Activated CD4-positive, alpha-beta T cell treated with anti-CD3 and anti-CD28 coated beads, Interleukin-2, amount 50 U/mL, for 4 hours (primary cell): ENCODE measurements around the gene AKIRIN1.
"Not testable (repeated sequence)": the region's sequence is repeated elsewhere in the genome, so short reads cannot be mapped to it uniquely, and the experiment has no call there.

Experiments
- DNase-seq, 2 experiments: peaks; one replicate each; pipeline ENCODE4 v3.0.0-alpha.2; 2020

Gene AKIRIN1

DNA sequence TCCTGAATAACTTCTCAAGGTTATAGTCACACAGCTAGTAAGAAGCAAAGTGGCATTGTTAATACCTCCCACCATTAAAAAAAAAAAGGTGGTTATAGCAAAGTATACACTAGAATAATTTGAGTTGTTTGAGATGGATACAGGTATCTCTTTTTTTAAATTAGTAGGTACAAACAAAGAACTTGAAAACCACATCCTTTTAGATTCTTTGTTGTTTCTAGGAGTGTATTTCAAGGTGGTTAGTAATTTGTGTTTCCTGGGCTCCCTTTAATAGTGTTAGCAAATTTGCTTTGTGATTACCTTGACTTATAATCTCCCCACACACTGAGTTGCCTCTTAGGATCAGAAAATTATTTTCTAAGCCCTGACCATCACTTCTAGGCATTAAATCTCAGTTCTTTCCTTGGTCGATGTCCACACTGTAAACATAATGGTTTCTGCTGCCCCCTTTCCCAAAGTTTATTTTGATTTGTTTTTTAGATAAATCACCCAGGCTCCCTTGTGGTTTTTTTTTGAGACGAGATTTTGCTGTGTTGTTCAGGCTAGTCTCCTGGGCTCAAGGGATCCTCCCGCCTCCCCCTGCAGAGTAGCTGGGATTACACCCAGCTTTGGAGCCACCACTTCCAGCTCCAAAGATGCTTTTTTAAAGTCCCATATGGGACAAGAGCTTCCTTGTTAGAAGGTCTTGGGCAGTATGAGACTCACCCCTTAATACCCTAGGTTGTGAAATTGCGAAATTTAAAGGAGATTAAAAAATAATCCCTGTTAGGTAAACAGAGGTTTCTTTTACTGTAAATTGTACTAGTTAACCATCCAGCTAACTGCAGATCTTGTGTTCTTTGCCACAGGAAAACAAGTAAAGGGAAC is 6.2 kb downstream of the AKIRIN1 start:
- DNase-seq: no peak

GRCh38 chr1:38997901-38998190 is 6.8 kb downstream of the AKIRIN1 start:
- DNase-seq: no peak

GRCh38 chr1:39001516-39002421 is 10.7 kb downstream of the AKIRIN1 start:
- no peak for DNase-seq

GRCh38 chr1:39003281-39003680 is 12.2 kb downstream of the AKIRIN1 start:
- DNase-seq: no peak

DNA sequence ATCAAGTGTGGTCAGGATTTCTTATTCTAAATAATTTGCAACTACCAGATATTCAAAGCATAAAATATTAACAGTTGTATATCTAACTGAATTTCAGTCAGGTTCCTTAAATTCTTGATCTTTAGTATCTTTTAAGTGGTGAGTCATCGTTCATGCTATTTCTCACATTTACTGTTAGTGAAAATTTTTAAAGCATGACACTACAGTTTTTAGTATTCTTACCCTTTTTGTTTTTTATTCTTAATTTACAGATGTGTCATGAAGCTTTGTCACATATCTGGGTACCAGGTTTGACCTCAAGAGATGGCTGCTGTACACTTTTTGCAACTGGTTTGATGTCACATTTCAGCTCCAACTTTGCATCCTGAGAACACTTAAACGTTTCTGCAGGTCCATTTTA is 12.7 kb downstream of the AKIRIN1 start:
- no peak for DNase-seq

GRCh38 chr1:39006287-39006686 is 15.2 kb downstream of the AKIRIN1 start:
- DNase-seq: no peak

GRCh38 chr1:39006726-39007645 is 15.9 kb downstream of the AKIRIN1 start:
- DNase-seq: no peak

DNA sequence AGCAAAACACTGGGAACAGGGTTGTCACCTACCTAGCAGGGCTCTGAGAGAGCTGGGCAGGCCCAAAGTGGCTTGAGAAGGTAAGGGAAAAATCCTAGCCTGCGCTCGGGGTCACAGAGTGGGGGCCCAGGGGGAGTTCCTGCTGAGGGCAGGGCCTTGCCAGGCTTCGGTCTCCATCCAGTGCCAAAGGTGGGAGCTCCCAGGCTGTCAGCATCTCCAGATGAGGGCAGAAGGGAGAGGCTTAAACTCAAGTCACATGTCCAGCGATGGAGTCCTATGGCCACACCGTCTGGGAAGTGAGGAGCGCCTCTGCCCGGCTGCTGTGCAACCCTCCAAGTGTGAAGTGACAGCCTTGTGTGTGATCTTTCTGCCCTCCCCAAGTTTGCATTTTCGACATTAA is 23.9 kb downstream of the AKIRIN1 start:
- DNase-seq: not testable (repeated sequence)

GRCh38 chr1:39016604-39017171 is 25.6 kb downstream of the AKIRIN1 start:
- DNase-seq: no peak

DNA sequence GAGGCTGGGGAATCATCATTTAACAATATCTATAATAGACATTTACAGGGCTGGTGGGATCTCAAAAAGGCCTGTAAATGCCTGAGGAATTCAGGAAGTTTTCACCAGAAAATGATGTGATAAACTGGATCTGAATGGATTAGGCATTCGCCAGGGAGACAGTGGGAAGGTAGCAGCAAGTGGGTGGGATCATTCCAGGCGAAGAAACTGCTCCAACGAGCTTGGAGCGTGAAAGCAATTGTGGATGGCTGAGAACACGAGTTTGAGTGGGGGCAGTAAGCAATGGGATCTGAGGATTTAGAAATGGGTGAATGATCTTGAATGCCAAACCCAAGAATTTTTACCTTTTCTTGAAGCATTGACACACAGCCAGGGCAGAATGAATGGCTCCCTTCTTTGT is 26.2 kb downstream of the AKIRIN1 start:
- DNase-seq: no peak

DNA sequence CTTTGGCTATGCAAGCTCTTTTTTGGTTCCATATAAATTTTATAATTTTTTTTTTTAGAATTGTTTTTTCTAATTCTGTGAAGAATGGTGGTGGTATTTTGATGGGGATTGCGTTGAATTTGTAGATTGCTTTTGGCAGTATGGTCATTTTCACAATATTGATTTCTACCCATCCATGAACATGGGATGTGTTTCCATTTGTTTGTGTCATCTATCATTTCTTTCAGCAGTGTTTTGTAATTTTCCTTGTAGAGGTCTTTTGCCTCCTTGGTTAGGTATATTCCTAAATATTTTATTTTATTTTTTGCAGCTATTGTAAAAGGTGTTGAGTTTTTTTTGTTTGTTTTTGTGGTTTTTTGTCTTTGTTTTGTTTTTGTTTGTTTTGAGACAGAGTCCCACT is 29.4 kb downstream of the AKIRIN1 start:
- not testable (repeated sequence) for DNase-seq

- DNase-seq: no peak
Measured at GRCh38 chr1:39021426-39021825, 30.4 kb downstream of the AKIRIN1 start.

DNA sequence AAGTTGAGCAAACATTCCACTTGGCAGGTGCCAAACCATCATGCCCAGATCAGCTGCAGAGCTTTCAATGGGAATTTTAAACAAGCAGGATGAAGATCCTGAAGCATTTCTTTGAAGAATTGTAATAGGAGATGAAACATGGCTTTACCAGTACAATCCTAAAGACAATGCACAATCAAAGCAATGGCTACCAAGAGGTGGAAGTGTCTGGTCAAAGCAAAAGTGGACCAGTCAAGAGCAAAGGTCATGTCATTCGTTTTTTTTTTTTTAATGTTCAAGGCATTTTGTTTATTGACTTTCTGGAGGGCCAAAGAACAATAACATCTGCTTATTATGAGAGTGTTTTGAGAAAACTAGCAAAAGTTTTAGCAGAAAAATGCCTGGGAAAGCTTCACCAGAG is 32.1 kb downstream of the AKIRIN1 start:
- DNase-seq: no peak

DNA sequence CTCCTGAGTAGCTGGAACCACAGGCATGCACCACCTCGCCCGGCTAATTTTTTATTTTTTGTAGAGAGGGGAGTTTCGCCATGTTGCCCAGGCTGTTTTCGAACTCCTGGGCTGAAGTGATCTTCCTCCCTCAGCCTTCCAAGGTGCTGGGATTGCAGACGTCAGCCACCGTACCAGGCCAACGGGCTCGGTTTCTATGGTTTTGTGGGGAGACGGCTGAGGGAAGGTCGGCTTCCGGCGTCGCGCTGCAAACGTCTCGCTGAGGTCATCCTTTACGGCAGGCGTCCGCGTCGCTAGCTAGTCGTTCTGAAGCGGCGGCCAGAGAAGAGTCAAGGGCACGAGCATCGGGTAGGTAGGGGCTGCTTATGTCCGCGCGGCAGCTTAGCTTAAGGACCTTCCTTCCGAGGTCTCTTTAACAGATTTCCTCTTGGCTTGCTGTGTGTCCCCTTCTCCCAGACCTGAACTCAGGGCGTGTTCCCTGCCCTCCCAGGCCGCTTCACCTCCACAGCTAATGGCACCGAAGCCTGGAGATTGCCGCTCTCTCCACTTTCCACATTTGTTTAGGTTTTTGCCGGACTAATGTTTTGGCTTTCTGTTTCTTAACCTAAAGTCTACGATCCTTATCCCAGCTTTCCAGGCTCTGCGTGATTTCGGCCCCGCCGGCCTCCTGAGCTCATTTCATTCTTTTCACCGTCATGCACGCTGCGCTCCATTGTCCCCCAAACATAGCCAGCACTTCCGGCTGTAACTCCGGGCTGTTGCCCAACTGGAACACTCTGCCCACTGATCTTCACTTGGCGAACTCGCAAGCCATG is 35.2 kb downstream of the AKIRIN1 start, which contains the start of gene NDUFS5:
NDUFS5 (plus strand) TSS at position 300 of the 815 bp plus-strand sequence. CDS start 2,375 bp downstream, outside the sequence.
- peak; percentile 72 to 73 for DNase-seq

DNA sequence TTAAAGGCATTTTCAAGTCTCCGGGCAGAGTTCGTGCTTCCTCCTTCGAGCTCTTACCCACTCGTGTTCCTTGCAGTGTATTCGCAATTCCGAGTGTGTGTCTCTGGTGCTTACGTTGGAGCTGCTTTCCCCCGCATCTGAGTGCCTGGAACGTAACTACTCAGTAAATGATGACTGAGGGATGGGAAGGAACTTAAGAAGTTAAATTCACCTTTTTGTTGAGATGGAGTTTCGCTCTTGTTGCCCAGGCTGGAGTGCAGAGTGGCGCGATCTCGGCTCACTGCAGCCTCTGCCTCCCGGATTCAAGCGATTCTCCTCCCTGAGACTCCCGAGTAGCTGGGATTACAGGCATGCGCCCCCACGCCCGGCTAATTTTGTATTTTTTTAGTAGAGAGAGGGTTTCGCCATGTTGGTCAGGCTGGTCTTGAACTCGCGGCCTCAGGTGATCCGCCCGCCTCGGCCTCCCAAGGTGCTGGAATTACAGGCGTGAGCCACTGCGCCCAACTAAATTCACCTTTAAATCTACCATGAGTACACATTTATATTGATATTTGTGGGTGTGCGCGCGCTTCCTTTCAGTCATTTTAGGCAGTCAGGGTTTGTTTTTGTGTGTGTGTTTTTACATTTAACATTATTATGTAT is 35.9 kb downstream of the AKIRIN1 start:
- no peak for DNase-seq

- DNase-seq: no peak
Measured at GRCh38 chr1:39034114-39034654, 43.1 kb downstream of the AKIRIN1 start.

DNA sequence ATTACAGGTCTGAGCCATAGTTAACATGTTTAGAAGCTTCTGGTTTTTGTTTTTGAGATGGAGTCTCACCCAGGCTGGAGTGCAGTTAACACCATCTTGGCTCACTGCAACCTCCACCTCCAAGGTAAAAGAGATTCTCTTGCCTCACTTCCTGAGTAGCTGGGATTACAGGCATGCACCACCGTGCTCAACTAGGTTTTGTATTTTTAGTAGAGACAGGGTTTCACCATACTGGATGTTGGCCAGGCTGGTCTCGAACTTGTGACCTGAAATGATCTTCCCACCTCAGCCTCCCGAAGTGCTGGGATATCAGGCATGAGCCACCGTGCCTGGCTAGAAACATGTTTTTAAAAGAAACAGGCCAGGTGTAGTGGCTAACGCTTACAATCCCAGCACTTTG is 45.6 kb downstream of the AKIRIN1 start:
- DNase-seq: no peak

DNA sequence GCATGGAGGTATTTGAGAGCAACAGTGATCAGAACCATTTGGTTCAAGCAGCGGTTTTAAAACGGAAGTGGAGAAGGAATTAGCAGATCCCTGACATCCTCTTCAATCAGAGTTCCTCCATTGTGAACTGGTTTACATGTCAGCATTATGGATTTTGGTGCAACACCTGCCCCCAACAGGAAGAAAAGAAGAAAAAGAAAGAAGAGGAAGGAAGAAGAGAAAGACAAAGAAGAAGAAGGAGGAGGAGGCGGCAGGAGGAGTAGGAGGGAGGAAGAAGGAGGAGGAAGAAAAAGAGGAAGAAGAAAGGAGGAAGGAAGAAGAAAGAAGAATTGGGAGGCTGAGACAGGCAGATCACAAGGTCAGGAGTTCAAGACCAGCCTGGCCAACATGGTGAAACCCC is 52.4 kb downstream of the AKIRIN1 start:
- DNase-seq: no peak

DNA sequence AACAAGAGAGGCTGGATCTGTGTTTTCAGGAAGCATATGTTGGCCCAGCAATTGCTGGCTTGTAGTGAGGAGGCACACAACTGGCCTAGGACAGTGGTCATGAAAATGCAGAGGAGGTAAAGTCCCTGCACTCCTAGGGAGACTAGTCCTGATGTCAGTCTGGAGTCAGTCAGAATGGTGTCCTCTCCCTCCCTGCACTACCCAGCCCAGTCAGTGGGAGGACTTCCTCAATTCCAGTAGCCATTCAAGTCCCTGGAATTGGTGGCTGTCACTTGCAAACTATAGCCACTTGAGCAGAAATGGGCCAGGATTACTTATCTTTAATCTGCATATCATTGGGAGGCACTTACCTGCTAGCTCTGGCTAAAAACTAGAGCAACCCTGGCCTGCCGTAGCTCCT is 53.7 kb downstream of the AKIRIN1 start:
- no peak for DNase-seq

GRCh38 chr1:39045231-39045630 is 54.2 kb downstream of the AKIRIN1 start:
- no peak for DNase-seq
